Measurements from ENCODE around the gene ISG20L2.

- TF ChIP-seq CTCF (IDR thresholded peaks at IDR 0.05; ENCODE audit: low read depth, low read length) (no peak), MAX (IDR thresholded peaks at IDR 0.05; ENCODE audit: low read depth, low read length) (no peak)
Observed at GRCh38 chr1:156766298-156767100, 37.9 kb upstream of the ISG20L2 start.
